Dedifferentiated amniotic fluid mesenchymal stem cell (primary cell): Measurements from ENCODE around the gene CATSPERD.

ENCODE experiments used
- DNase-seq: peaks from one replicate; pipeline ENCODE4 v3.0.0-alpha.2; 2016; ENCODE audit errors: extremely low spot score

CATSPERD gene

GRCh38 chr19:5787409-5788182 is 67.2 kb downstream of the CATSPERD start:
- DNase-seq = no peak

- no peak for DNase-seq
Observed at GRCh38 chr19:5788422-5788821, 68.0 kb downstream of the CATSPERD start.

GRCh38 chr19:5789351-5789761 is 68.9 kb downstream of the CATSPERD start:
- DNase-seq = no peak

DNA sequence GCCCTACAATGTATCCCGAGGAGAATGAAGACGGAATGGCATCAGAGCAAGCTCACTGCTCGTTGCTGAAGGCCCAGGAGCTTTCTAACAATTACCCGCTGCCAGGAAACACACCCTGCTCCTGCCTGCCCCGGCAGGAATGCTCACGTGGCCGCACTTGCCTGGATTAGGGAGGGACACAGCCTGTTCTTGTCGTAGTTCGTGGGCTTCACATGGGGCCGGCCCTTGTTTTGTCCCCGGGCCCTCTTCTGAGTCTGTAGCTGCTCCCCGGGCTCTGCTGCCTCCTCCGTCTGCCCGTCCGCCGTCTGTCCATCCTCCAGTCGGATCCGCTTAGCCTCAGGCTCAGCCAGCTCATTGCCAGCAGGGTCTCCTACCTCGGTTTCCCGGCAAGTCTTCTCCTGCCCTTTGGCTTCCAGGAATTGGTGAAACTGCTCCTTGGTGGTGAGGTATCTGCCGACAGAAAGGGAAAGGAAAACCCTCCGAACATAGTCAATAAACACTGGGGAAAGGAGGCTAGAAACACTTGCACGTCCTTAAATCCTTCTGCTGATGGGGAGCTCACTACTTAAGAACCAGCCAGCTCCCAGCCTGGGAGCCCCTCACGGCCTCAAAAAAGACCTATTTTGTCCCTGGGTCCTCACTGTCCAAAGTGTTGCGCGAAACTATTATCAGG is 69.6 kb downstream of the CATSPERD start:
- no peak for DNase-seq

DNA sequence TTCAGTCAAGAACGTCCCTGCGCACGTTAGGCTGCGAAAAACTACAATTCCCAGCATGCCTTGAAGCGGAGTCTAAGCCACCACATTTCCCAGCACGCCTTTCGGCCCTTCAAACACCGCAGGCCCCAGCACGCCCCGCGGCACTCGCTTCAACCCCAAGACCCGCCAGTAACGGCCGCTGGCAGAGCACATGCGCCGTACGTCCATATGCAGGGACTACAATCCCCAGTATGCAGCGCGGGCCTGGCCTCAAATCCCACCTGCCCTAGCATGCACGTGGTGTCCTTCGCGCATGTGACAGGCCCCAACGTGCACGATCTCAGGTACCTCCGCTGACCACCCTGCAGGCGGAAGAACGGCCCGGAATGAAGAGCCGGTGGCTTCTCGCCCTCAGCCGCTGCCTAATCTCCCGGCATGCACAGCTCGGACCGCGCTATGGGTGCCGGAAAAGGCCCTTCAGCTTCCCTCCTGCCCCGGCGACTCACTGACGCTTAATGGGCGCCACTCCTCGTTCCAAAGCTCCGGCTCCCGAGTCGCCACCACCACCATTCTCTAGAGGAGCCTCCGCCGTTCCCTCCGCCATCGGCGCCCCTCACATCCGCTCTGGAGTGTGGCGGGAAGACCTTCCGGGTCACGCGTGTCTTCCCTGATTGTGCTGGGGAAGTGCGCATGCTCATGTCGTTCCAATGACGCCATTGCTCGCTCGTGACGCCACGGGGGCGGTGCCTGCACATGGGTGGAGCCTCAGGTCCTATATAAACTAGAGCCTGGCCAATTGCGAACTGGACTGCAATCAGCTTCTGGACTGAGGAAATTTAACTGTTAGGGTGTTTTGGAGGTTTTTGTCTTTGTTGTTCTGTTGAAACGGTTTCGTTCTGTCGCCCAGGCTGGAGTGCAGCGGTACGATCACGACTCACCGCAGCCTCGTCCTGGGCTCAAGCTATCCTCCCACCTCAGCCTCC is 70.4 kb downstream of the CATSPERD start, which contains the start of gene DUS3L:
Gene DUS3L (minus strand): TSS at position 605 of the 962 bp plus-strand sequence. CDS start 22 bp downstream, at position 583.
- peak; percentile 97 for DNase-seq

GRCh38 chr19:5792224-5792623 is 71.8 kb downstream of the CATSPERD start:
- no peak for DNase-seq

DNA sequence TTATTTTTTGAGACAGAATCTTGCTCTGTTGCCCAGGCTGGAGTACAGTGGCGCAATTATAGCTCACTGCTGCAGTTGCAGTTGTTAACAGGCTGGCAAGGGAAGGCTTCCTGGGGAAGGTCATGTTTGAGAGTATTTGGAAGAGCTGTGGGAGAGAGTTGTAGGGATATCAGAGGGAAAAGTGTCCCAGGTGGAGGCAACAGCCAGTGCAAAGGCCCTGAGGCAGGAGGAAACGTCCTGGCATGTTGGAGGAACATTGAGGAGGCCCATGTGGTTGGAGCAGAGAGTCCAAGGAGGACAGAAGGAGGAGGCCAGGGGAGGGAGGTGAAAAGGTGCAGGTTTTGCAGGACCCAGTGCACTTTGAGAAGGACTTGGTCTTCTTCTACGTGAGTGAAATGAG is 72.8 kb downstream of the CATSPERD start:
- DNase-seq = no peak

DNA sequence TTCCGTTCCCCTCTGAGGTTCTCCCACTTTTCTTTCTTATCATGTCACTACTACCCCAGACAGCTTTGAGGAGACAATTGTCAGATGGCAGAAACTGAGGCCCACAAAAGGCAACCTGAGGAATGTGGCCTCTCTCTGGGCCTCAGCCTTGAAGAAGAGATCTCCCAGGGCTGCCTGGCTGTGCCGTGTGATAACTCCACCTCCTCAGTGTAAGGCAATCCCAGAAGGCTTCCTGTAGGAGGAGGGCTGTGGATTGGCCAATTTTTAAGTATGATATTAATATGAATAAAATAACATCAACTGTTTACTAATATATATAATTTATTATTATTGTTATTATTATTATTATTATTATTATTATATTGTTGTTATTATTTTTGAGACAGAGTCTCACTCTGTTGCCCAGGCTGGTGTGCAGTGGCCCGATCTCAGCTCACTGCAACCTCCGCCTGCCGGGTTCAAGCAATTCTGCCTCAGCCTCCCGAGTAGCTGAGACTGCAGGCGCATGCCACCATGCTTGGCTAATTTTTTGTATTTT is 75.0 kb downstream of the CATSPERD start:
- no peak for DNase-seq

- no peak for DNase-seq
Observed at GRCh38 chr19:5798244-5798643, 77.8 kb downstream of the CATSPERD start.

- DNase-seq = no peak
Observed at GRCh38 chr19:5799247-5800241, 79.1 kb downstream of the CATSPERD start.

DNA sequence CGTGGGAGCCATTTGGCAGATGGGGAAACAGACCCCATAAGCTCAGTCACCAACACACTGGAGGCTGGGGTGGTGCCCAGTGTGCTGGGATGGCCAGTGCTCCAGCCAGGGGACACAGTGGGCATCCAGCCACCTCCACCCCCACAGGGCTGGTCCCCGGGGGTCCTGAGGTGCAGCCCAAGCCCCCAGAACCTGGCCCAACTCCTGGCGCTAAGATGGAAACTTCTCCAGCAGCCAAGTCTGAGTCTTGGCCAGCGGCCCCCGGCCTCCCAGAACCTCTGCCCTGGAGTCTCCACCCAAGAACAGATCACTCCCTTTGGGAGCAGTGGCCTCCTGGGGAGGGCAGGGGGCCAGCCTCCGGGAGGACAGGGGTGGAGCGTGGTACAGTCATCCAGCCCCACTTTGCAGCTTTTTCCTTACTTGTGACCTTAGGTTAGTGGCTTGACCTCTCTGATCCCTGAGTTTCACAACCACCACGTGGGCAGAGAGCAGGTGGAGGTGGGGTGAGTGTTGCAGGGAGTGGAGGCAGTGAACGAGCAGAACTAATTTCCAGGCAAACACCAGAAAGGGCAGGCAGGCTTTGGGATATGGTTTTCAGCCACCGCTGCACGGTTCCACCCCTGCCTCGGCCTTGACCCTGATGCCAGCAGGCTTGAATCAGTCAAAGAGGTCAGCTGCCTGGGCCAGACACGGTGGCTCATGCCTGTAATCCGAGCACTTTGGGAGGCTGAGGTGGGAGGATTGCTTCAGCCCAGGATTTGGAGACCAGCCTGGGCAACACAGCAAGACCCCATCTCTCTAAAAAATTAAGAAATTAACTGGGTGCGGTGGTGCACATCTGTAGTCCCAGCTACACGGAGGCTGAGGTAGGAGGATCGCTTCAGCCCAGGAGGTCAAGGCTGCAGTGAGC is 80.2 kb downstream of the CATSPERD start:
- no peak for DNase-seq

DNA sequence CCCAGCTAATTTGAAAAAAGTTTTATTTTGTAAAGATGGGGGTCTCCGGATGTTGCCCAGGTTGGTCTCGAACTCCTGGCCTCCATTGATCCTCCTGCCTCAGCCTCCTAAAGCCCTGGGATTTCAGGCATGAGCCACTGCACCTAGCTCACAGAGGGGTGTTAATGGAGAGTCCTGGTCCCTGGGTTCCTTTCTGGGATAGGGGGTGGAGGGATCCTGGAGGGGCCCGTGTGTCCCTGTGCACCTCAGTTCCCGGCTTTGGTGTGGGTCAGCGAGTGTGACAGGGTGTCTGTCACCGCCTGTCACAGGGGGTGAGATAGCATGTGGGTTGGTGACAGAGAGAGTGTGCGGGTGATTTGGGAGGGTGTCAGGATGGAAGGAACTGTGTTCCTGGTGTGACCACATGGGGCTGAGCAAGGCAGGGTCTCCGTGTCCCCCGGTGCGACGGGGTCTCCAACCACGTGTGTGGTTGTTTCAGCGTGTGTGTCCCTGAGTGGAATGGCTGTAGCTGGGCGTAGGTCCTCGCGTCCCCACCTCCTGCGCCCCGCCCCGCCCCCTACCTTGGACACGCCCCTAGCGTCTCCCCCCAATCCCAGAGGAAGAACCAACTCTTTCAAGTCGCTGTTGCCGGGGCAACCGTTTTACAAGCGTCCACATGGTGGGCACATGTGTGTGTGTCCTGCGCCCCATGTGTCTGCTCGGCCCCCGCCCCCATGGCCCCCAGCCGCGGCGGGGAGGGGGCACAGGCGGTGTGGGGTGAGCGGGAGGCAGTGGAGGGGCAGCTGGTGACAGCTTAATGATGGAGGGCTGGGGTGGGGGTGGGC is 81.6 kb downstream of the CATSPERD start:
- no peak for DNase-seq

DNA sequence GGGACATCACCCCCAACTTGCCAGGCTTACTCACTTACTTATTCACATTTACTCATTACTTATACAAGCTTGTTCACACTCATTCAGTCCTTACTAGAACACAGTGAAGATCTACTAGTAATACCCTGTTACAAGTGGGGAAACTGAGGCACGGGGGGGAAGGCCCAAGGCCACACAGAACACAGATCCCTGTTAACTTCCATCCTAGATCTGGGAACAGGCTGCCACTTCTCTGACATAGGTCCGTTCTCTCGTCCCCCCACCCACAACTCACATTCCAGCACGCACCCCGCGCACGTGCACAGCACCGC is 83.0 kb downstream of the CATSPERD start:
- DNase-seq = no peak

DNA sequence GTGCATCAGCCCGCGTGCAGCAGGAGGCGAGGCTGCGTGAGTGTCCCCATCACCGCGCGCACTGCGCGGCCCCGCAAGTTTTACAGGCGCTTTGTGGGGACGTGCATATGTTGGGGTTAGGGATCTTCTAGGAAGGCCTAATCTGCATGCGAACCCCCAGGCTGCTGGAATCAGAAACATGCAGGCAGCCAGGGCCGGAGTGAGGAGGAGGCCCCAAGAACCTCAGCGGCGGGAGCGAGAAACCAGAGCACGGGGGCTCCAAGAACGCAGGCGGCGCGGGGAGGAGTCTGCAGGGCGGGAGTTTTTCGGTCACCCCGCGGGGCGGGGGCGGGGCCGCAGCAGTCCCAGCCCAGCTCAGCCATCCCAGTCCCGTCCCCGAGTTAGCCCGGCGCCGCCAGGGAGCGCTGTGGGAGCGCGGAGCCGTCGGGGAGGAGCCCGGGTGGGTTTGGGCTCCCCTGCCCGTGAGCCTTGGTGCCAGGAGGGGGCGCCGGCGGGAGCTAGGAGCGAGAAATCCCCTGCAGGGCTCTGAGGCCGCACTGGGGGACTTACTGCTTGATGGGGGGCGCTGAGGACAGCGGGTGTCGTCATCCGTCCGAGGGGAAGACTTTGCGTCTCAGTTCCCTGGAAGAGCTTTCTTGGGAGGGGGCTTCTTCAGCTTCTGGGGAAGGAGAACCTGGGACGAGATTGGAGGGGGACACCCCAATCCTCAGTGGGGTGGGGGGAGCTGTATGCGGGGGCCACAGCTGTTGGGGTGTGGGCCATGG is 83.5 kb downstream of the CATSPERD start:
- peak; percentile 55 for DNase-seq

GRCh38 chr19:5804516-5805461 is 84.4 kb downstream of the CATSPERD start, which contains the start of gene NRTN:
TSS of gene NRTN (plus strand) at chr19:5805067. CDS start at chr19:5824166, 19,099 bp downstream.
- DNase-seq = no peak

DNA sequence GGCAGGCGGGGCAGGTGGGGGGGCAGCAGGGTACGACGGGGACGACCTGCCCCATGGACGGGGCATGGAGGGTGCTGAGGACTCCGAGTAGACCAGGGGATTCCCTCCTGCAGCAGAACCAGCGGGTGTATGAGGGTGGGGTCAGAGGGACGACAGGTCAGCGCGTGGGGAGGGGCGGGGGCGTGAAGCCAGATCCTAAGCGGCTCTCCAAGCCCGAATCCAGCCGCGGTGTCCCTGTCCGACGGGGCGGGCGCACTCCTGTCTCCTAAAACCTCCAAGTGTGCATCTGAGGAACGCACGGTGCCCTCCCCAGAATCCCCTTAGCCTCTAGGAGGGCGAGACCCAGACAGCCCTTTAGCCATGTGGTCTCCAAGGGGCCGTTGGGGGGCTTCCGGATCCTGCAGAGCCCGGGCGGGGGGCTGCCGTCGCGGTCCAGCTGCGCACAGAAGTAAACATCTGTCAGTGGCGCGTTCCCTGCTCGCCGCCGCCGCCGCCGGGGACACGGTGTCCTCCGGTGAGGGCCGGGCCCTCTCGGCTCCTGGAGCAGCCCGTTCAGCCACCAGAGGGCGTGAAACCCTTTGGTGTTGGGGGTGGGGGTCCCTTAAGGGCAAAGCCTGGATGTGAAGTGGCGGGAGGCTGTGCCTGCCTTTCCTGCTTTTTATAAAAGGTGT is 85.2 kb downstream of the CATSPERD start:
- no peak for DNase-seq
